ENCODE measurements around the gene ZBTB5. TPM values are rescaled to one million over a fixed set of nuclear protein-coding genes. Genes with fewer than 3 reads are reported as not detected.

Gene ZBTB5
- total and polyA plus RNA-seq, 2 donors (not counting 1 experiment from before 2014, with no cell fraction given) = 5.1 to 7.3 TPM

DNA sequence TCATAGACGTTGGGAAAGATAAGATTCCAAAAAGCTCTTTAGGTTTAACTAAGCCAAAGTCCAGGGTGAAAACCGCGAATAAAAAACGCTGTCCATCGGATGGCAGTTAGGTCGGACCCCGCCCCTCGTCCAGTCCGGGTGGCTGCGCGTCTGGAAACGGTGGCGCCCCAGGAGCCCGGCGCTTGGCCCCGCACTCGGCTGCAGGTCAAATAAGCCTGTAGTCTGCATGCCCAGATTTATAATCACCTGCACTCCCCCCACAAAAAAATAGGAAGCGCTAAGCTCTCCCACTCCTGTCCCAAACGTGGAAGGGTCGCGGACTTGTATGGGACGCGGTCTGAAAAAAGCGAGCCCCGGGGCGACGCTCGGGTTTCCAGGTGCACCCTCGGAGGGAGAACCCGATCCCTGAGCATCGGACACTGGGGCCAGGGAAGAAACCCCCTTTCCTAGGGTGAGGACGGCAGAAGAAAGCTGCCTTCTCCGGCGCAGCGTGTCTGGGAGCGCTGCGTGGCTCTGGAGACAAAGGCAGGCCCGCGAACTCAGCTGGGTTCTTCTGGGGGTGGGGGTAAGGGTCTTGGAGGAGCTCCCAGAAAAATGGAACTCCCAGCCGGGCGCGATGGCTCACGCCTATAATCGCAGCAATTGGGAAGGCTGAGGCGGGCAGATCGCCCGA lies 923 bp upstream of the ZBTB5 start:
- H3K9ac ChIP-seq (ENCODE audit: insufficient read depth, low read length) = peak overlapping the region; percentile 77
- H3K4me2 ChIP-seq (ENCODE audit: extremely low read depth, insufficient read depth, low read length) = peak overlapping the region; percentile 99
- peaks cover 33% of the 10 kb centered on the region for H3K79me2 ChIP-seq (ENCODE audit: control insufficient read depth, insufficient read depth, low read length)
- TF ChIP-seq, protein P1, sequence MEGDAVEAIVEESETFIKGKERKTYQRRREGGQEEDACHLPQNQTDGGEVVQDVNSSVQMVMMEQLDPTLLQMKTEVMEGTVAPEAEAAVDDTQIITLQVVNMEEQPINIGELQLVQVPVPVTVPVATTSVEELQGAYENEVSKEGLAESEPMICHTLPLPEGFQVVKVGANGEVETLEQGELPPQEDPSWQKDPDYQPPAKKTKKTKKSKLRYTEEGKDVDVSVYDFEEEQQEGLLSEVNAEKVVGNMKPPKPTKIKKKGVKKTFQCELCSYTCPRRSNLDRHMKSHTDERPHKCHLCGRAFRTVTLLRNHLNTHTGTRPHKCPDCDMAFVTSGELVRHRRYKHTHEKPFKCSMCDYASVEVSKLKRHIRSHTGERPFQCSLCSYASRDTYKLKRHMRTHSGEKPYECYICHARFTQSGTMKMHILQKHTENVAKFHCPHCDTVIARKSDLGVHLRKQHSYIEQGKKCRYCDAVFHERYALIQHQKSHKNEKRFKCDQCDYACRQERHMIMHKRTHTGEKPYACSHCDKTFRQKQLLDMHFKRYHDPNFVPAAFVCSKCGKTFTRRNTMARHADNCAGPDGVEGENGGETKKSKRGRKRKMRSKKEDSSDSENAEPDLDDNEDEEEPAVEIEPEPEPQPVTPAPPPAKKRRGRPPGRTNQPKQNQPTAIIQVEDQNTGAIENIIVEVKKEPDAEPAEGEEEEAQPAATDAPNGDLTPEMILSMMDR (conservative IDR thresholded peaks at IDR 0.05 in 1 of 2, IDR thresholded peaks at IDR 0.05 in 1 of 2; ENCODE audit: low read depth in 1 of 2, low read length in 2 of 2) = no peak
- no peak for TF ChIP-seq EZH2 (IDR thresholded peaks at IDR 0.05; ENCODE audit: low read length, missing control alignments)
- peaks cover 8% of the 10 kb centered on the region for H3K4me1 ChIP-seq (ENCODE audit: control insufficient read depth, extremely low read depth, insufficient read depth, low read length)
- peak overlapping the region; percentile 88 for H2AFZ ChIP-seq (ENCODE audit: low read length)
- H4K20me1 ChIP-seq (ENCODE audit: control insufficient read depth, extremely low read depth, insufficient read depth, low read length) = no peaks in the 10 kb centered on the region
- H3K4me3 ChIP-seq (replicated peaks in 1 of 4; ENCODE audit: control extremely low read depth in 1 of 4, insufficient read depth in 1 of 4, low read depth in 3 of 4, low read length in 4 of 4) = peak overlapping the region; percentile 69 to 93 (median 74)
- no peaks in the 10 kb centered on the region for H3K9me3 ChIP-seq (ENCODE audit: control insufficient read depth, insufficient read depth, low read depth, low read length)
- peak; percentile 81 to 85 for DNase-seq (ENCODE audit: low read depth in 2 of 2)
- no peaks in the 10 kb centered on the region for H3K27me3 ChIP-seq (ENCODE audit: control insufficient read depth, insufficient read depth, low read length)
- peak overlapping the region; percentile 93 for H3K27ac ChIP-seq (ENCODE audit: insufficient read depth, low read length)
- H3K36me3 ChIP-seq (ENCODE audit: control insufficient read depth, insufficient read depth, low read length) = no peaks in the 10 kb centered on the region

DNA sequence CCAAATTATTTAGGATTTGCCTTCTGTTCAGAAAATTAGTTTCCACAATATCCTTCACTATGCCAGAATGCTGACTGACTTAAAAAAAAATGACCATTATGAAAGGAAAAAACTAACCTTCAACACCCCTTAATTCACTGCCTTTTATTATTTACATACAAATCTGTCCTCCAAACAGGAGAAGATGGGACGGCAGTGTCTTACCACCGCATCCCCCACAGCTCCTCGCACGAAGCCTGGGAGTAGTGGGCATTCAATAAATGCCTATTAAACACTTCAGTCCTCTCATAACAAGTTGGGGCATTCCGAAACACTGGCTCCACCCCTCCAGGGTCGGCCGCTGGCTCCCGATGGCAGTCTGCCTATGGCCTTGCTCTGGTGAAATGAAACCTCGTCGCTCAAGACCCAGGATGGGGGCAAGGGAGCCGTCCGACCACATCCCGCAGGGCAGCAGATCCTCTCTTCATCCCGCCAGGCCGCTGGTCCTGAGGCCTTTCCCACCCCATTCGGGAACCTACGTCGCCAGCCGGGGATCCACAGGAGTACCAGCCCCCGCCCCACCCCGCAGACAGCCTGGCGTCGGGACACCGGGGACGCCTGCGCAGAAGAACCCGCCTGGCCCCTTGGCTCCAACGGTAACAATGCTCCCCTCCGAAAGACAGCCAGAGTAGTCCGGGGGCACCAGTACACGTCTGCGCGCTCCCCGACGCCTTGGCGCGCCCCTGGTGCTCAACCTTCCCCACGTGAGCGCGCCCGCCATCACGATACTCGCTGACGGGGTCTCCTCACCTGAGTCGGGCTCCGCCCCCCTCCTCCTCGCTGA lies 613 bp downstream of the ZBTB5 start:
- Histone ChIP-seq H3K27me3 (ENCODE audit: control insufficient read depth, insufficient read depth, low read length) (no peaks in the 10 kb centered on the region), H4K20me1 (ENCODE audit: control insufficient read depth, extremely low read depth, insufficient read depth, low read length) (no peaks in the 10 kb centered on the region), H2AFZ (ENCODE audit: low read length) (peak overlapping the region; percentile 89), H3K36me3 (ENCODE audit: control insufficient read depth, insufficient read depth, low read length) (no peaks in the 10 kb centered on the region), H3K9ac (ENCODE audit: insufficient read depth, low read length) (peak overlapping the region; percentile 99), H3K27ac (ENCODE audit: insufficient read depth, low read length) (peak overlapping the region; percentile 99), H3K4me2 (ENCODE audit: extremely low read depth, insufficient read depth, low read length) (peak overlapping the region; percentile 92), H3K9me3 (ENCODE audit: control insufficient read depth, insufficient read depth, low read depth, low read length) (no peaks in the 10 kb centered on the region), H3K4me3 (replicated peaks in 1 of 4; ENCODE audit: control extremely low read depth in 1 of 4, insufficient read depth in 1 of 4, low read depth in 3 of 4, low read length in 4 of 4) (peak overlapping the region; percentile 93 to 98 (median 96)), H3K4me1 (ENCODE audit: control insufficient read depth, extremely low read depth, insufficient read depth, low read length) (peaks cover 8% of the 10 kb centered on the region), H3K79me2 (ENCODE audit: control insufficient read depth, insufficient read depth, low read length) (peaks cover 40% of the 10 kb centered on the region)
- no peak for TF ChIP-seq EZH2 (IDR thresholded peaks at IDR 0.05; ENCODE audit: low read length, missing control alignments)
- TF ChIP-seq, protein P1 (conservative IDR thresholded peaks at IDR 0.05 in 1 of 2, IDR thresholded peaks at IDR 0.05 in 1 of 2; ENCODE audit: low read depth in 1 of 2, low read length in 2 of 2) = no peak
- DNase-seq (ENCODE audit: low read depth in 2 of 2) = peak; percentile 65 to 69

DNA sequence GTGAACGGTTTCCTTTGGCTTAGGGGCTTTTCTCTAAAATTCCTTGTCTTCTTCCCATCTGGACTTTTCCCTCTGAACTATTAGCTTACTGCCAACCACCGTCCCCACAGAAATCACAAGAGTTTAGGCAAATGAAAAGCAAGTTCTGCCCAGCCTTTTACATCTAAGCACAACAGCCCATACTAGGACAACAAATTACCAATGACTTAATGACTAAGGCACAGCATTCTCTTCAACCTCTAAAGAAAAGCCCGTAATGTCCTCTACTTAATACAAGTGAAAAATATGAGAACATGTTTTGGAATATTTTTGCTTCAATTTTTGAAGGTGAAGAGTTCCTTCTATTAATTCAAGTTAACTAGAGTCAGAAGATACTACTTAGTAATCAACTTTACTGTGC lies 1.2 kb downstream of the ZBTB5 start:
- no peaks in the 10 kb centered on the region for H3K27me3 ChIP-seq (ENCODE audit: control insufficient read depth, insufficient read depth, low read length)
- TF ChIP-seq EZH2 (IDR thresholded peaks at IDR 0.05; ENCODE audit: low read length, missing control alignments) = no peak
- TF ChIP-seq, protein P1 (conservative IDR thresholded peaks at IDR 0.05 in 1 of 2, IDR thresholded peaks at IDR 0.05 in 1 of 2; ENCODE audit: low read depth in 1 of 2, low read length in 2 of 2) = no peak
- no peaks in the 10 kb centered on the region for H3K9me3 ChIP-seq (ENCODE audit: control insufficient read depth, insufficient read depth, low read depth, low read length)
- peak overlapping the region; percentile 99 for H3K9ac ChIP-seq (ENCODE audit: insufficient read depth, low read length)
- H3K79me2 ChIP-seq (ENCODE audit: control insufficient read depth, insufficient read depth, low read length) = peaks cover 40% of the 10 kb centered on the region
- peak overlapping the region; percentile 93 to 98 (median 96) for H3K4me3 ChIP-seq (replicated peaks in 1 of 4; ENCODE audit: control extremely low read depth in 1 of 4, insufficient read depth in 1 of 4, low read depth in 3 of 4, low read length in 4 of 4)
- no peaks in the 10 kb centered on the region for H3K36me3 ChIP-seq (ENCODE audit: control insufficient read depth, insufficient read depth, low read length)
- DNase-seq (ENCODE audit: low read depth in 2 of 2) = peak in 1 of 2 donors; percentile 17
- no peak overlapping the region for H2AFZ ChIP-seq (ENCODE audit: low read length)
- peak overlapping the region; percentile 99 for H3K27ac ChIP-seq (ENCODE audit: insufficient read depth, low read length)
- peak overlapping the region; percentile 92 for H3K4me2 ChIP-seq (ENCODE audit: extremely low read depth, insufficient read depth, low read length)
- peaks cover 8% of the 10 kb centered on the region for H3K4me1 ChIP-seq (ENCODE audit: control insufficient read depth, extremely low read depth, insufficient read depth, low read length)
- H4K20me1 ChIP-seq (ENCODE audit: control insufficient read depth, extremely low read depth, insufficient read depth, low read length) = no peaks in the 10 kb centered on the region

Measured in fibroblast of lung (primary cell).